DND-41 (cell line): ENCODE results near the gene MFAP4.

ENCODE experiments used
- ATAC-seq: fragments of 200-7000 bp; cut with Tn5 transposase; 3 replicates; pipeline ENCODE4 v1.9.1; 2021; ENCODE audit warnings: low read depth; ENCODE audit not compliant: insufficient read depth
- DNase-seq: peaks from one replicate; pipeline ENCODE4 v3.0.0-alpha.2; 2020
- H2AFZ ChIP-seq: 2 replicates; pipeline ENCODE4 v1.6.0; 2012; ENCODE audit warnings: low read depth, low read length
- H3K27ac ChIP-seq: 2 replicates; pipeline ENCODE4 v1.5.1; 2012; ENCODE audit warnings: low read length, inconsistent platforms
- H3K27me3 ChIP-seq: fragments of 200-600 bp; sonication (generic); 2 replicates; pipeline ENCODE4 v1.6.0; 2012; ENCODE audit warnings: low read length, mild to moderate bottlenecking, inconsistent platforms; ENCODE audit not compliant: insufficient read depth, poor library complexity
- H3K36me3 ChIP-seq: 2 replicates; pipeline ENCODE4 v1.5.1; 2012; ENCODE audit warnings: low read length, inconsistent platforms; ENCODE audit not compliant: insufficient read depth
- H3K4me1 ChIP-seq: 2 replicates; pipeline ENCODE4 v1.5.1; 2012; ENCODE audit warnings: mild to moderate bottlenecking, low read length; ENCODE audit not compliant: insufficient read depth
- H3K4me2 ChIP-seq: 2 replicates; pipeline ENCODE4 v1.6.0; 2012; ENCODE audit warnings: mild to moderate bottlenecking, moderate library complexity, low read length, inconsistent platforms; ENCODE audit not compliant: insufficient read depth
- H3K4me3 ChIP-seq, 2 experiments: fragments of 200-600 bp in 1 of 2; shearing (Covaris generic) in 1 of 2; 2 replicates each; pipeline ENCODE4 v1.5.1; 2012 to 2016; ENCODE audit warnings: inconsistent platforms in 2 of 2, low read length in 2 of 2, mild to moderate bottlenecking in 2 of 2, low read depth in 1 of 2, moderate library complexity in 1 of 2
- H3K79me2 ChIP-seq: 2 replicates; pipeline ENCODE4 v1.6.0; 2012; ENCODE audit warnings: low read length, inconsistent platforms; ENCODE audit not compliant: insufficient read depth
- H3K9ac ChIP-seq: 2 replicates; pipeline ENCODE4 v1.6.0; 2012; ENCODE audit warnings: low read depth, mild to moderate bottlenecking, inconsistent platforms, low read length, moderate library complexity
- H3K9me3 ChIP-seq: 2 replicates; pipeline ENCODE4 v1.5.1; 2012; ENCODE audit warnings: low read length, moderate library complexity, mild to moderate bottlenecking, inconsistent platforms; ENCODE audit not compliant: insufficient read depth, severe bottlenecking
- H4K20me1 ChIP-seq: 2 replicates; pipeline ENCODE4 v1.6.0; 2012; ENCODE audit warnings: low read length; ENCODE audit not compliant: insufficient read depth
- EZH2 ChIP-seq: IDR thresholded peaks from 3 replicates; pipeline ENCODE4 v1.6.1; 2012; ENCODE audit warnings: borderline replicate concordance, low read depth, mild to moderate bottlenecking, moderate library complexity, low read length, inconsistent platforms; ENCODE audit not compliant: severe bottlenecking
- TF ChIP-seq, protein P1 (sequence below): IDR thresholded peaks from 2 replicates; pipeline ENCODE4 v1.5.1; 2012; ENCODE audit warnings: borderline replicate concordance, low read length, moderate library complexity, mild to moderate bottlenecking; ENCODE audit not compliant: poor library complexity, severe bottlenecking; ENCODE audit errors: extremely low read depth

Gene MFAP4, protein sequence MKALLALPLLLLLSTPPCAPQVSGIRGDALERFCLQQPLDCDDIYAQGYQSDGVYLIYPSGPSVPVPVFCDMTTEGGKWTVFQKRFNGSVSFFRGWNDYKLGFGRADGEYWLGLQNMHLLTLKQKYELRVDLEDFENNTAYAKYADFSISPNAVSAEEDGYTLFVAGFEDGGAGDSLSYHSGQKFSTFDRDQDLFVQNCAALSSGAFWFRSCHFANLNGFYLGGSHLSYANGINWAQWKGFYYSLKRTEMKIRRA

DNA sequence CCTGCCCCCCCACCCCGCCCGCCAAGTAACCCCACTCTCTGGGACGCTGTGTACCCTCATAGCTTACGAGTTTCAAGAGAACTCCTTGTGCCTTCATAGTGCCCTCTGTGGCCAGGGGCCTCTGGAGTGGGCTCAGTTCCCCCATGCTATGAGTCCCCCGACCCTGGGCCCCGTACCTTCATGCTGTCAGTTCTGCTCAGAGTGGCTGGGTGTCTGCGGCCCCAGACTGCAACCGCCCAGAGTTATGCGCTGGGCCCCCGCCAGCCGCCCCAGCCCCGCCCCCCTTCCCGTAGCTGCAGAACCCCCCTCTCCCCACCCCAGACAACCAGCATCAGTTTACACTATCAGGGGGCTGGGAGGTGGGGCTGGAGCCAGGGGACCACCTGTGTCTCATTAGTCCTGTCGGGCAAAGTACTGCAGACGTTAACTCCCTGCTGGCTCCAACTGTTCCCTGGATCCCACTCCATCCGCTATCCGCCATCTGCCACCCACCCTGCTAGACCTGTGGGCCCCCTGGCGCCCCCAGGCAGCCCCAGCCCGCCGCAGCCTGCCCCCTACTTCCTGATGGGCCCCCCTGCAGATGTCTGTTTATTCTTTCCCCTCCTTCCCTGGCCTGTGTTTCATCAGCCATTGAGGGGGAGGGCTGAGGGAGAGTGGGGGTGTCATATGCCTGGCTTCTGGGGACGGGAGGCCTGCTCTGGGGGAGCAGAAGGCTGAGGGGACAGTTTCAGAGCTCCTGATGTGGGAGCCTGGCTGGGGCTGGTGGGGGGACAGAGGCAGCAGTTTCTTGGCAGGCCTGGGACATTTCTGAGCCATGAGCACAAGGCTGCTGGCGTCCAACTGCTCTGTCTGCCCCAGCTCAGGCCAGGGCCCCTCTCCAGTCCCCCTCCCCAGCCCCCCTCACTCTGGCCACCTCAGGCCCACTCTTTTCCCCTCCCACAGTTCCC is at the start of gene MFAP4:
Gene MFAP4 (minus strand): TSS at position 217 of the 947 bp plus-strand sequence. CDS start 35 bp downstream, at position 182.
- Histone ChIP-seq H4K20me1 (peaks cover 31% of the 10 kb centered on the region), H3K4me3 (peak within 1 kb of the TSS in 1 of 2 experiments; percentile 41; a peak in 2 of 4 replicates), H3K9me3 (no peaks in the 10 kb centered on the region), H3K27ac (peak within 1 kb of the TSS; percentile 61), H3K9ac (peak within 1 kb of the TSS; percentile 38), H3K36me3 (peaks cover 31% of the 10 kb centered on the region), H3K27me3 (peaks cover 4% of the 10 kb centered on the region), H3K79me2 (no peaks in the 10 kb centered on the region), H3K4me1 (peaks cover 25% of the 10 kb centered on the region), H2AFZ (no peak within 1 kb of the TSS), H3K4me2 (peak within 1 kb of the TSS; percentile 46)
- TF ChIP-seq, protein P1, sequence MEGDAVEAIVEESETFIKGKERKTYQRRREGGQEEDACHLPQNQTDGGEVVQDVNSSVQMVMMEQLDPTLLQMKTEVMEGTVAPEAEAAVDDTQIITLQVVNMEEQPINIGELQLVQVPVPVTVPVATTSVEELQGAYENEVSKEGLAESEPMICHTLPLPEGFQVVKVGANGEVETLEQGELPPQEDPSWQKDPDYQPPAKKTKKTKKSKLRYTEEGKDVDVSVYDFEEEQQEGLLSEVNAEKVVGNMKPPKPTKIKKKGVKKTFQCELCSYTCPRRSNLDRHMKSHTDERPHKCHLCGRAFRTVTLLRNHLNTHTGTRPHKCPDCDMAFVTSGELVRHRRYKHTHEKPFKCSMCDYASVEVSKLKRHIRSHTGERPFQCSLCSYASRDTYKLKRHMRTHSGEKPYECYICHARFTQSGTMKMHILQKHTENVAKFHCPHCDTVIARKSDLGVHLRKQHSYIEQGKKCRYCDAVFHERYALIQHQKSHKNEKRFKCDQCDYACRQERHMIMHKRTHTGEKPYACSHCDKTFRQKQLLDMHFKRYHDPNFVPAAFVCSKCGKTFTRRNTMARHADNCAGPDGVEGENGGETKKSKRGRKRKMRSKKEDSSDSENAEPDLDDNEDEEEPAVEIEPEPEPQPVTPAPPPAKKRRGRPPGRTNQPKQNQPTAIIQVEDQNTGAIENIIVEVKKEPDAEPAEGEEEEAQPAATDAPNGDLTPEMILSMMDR: no peak
- no peak for TF ChIP-seq EZH2
- ATAC-seq (peak; percentile 80), DNase-seq (peak; percentile 89)

DNA sequence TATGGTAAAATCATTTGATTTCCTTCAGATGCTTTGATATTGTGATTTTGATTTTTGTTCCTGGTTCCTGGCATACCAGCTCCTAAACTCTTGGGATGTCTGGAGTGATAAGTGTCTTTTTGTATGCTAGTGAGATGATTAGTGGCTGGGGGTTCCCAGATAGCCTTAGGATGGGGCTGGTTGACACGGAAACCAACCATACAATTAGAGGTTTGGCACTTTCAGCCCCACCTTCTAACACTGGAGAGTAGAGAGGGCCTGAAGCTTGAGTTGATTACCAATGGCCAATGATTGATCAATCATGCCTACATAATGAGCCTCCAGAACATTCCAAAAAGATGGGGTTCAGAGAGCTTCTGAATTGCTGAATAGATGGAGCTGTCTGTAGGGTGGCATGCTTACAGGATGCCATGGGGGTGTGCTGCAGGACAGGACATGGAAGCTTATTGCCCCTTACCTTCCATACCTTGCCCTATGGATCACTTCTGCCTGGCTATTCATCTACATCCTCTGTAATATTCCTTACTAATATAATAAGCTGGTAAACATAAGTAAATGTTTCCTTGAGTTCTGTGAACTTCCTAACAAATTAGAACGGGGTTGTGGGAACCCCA is 46.8 kb upstream of the MFAP4 start:
- H3K4me3 ChIP-seq: no peak overlapping the region
- H3K27ac ChIP-seq: no peak overlapping the region
- no peak for TF ChIP-seq EZH2
- TF ChIP-seq, protein P1: no peak
- no peak for DNase-seq
- H3K4me2 ChIP-seq: no peak overlapping the region
- ATAC-seq: no peak
- H3K36me3 ChIP-seq: no peaks in the 10 kb centered on the region
- no peaks in the 10 kb centered on the region for H3K4me1 ChIP-seq
- no peaks in the 10 kb centered on the region for H3K79me2 ChIP-seq
- no peaks in the 10 kb centered on the region for H3K27me3 ChIP-seq
- no peaks in the 10 kb centered on the region for H4K20me1 ChIP-seq
- no peaks in the 10 kb centered on the region for H3K9me3 ChIP-seq
- no peak overlapping the region for H3K9ac ChIP-seq
- no peak overlapping the region for H2AFZ ChIP-seq

DNA sequence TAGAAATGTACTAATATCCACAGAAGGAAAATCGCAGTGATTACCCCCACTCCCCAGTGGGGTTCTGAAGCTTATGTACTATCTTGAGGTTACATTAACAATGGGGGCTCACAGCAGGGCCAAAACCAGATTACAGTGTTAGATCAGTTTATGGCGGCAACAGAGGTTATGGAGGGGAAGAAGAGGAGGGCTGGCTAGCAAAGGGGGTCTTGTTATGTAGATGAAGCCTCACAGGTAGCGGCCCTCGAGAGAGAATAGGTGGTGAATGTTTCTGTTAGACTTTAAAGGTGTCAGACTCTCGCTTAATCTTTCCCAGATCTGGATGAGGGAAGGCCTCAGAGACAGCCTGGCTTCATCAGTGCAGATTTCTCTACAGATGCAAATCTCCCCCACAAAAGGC is 46.3 kb upstream of the MFAP4 start:
- ATAC-seq (no peak), DNase-seq (no peak)
- H4K20me1 ChIP-seq: no peaks in the 10 kb centered on the region

More for the DNA sequence above, 46.3 kb upstream of the MFAP4 start:
- Histone ChIP-seq H3K4me3 (no peak overlapping the region), H3K27ac (no peak overlapping the region), H3K4me1 (no peaks in the 10 kb centered on the region), H3K9me3 (no peaks in the 10 kb centered on the region), H3K36me3 (no peaks in the 10 kb centered on the region), H3K27me3 (no peaks in the 10 kb centered on the region), H3K9ac (no peak overlapping the region), H3K4me2 (no peak overlapping the region), H2AFZ (no peak overlapping the region), H3K79me2 (no peaks in the 10 kb centered on the region)
- no peak for TF ChIP-seq EZH2
- TF ChIP-seq, protein P1: no peak
